Measurements from ENCODE around the gene GSTO2.

The GSTO2 gene

GRCh38 chr10:104326991-104327610 is 58.1 kb downstream of the GSTO2 start:
- DNase-seq (ENCODE audit: low spot score), result no peak

- no peak for DNase-seq (ENCODE audit: low spot score)
Observed at GRCh38 chr10:104327745-104328645, 59.0 kb downstream of the GSTO2 start.

GRCh38 chr10:104328646-104328895 is 59.6 kb downstream of the GSTO2 start:
- DNase-seq (ENCODE audit: low spot score), result no peak

- DNase-seq (ENCODE audit: low spot score), result no peak
Observed at GRCh38 chr10:104328896-104329710, 60.1 kb downstream of the GSTO2 start.

GRCh38 chr10:104329735-104330134 is 60.8 kb downstream of the GSTO2 start:
- DNase-seq (ENCODE audit: low spot score), result no peak

- DNase-seq (ENCODE audit: low spot score), result no peak
Observed at GRCh38 chr10:104330168-104331110, 61.5 kb downstream of the GSTO2 start.

GRCh38 chr10:104331208-104331838 is 62.3 kb downstream of the GSTO2 start:
- no peak for DNase-seq (ENCODE audit: low spot score)

GRCh38 chr10:104332243-104333031 is 63.5 kb downstream of the GSTO2 start:
- DNase-seq (ENCODE audit: low spot score), result no peak

GRCh38 chr10:104333032-104333727 is 64.2 kb downstream of the GSTO2 start:
- no peak for DNase-seq (ENCODE audit: low spot score)

GRCh38 chr10:104333728-104334373 is 64.9 kb downstream of the GSTO2 start:
- DNase-seq (ENCODE audit: low spot score), result no peak

- DNase-seq (ENCODE audit: low spot score), result no peak
Observed at GRCh38 chr10:104334561-104334960, 65.6 kb downstream of the GSTO2 start.

GRCh38 chr10:104334965-104335650 is 66.1 kb downstream of the GSTO2 start:
- DNase-seq (ENCODE audit: low spot score), result no peak

GRCh38 chr10:104336821-104337467 is 68.0 kb downstream of the GSTO2 start:
- DNase-seq (ENCODE audit: low spot score), result no peak

- DNase-seq (ENCODE audit: low spot score), result no peak
Observed at GRCh38 chr10:104337521-104337984, 68.6 kb downstream of the GSTO2 start.

GRCh38 chr10:104337985-104338735 is 69.2 kb downstream of the GSTO2 start, which contains the start of gene ITPRIP:
Gene ITPRIP (minus strand): TSS chr10:104338465. CDS start chr10:104316051, 22,414 bp downstream.
- peak; percentile 70 for DNase-seq (ENCODE audit: low spot score)

- DNase-seq (ENCODE audit: low spot score), result no peak
Observed at GRCh38 chr10:104339469-104340110, 70.6 kb downstream of the GSTO2 start.

GRCh38 chr10:104340111-104340526 is 71.1 kb downstream of the GSTO2 start:
- no peak for DNase-seq (ENCODE audit: low spot score)

All from D341Med (cell line).